ENCODE data around the gene DMRT3.

Gene DMRT3, protein sequence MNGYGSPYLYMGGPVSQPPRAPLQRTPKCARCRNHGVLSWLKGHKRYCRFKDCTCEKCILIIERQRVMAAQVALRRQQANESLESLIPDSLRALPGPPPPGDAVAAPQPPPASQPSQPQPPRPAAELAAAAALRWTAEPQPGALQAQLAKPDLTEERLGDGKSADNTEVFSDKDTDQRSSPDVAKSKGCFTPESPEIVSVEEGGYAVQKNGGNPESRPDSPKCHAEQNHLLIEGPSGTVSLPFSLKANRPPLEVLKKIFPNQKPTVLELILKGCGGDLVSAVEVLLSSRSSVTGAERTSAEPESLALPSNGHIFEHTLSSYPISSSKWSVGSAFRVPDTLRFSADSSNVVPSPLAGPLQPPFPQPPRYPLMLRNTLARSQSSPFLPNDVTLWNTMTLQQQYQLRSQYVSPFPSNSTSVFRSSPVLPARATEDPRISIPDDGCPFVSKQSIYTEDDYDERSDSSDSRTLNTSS

DNA sequence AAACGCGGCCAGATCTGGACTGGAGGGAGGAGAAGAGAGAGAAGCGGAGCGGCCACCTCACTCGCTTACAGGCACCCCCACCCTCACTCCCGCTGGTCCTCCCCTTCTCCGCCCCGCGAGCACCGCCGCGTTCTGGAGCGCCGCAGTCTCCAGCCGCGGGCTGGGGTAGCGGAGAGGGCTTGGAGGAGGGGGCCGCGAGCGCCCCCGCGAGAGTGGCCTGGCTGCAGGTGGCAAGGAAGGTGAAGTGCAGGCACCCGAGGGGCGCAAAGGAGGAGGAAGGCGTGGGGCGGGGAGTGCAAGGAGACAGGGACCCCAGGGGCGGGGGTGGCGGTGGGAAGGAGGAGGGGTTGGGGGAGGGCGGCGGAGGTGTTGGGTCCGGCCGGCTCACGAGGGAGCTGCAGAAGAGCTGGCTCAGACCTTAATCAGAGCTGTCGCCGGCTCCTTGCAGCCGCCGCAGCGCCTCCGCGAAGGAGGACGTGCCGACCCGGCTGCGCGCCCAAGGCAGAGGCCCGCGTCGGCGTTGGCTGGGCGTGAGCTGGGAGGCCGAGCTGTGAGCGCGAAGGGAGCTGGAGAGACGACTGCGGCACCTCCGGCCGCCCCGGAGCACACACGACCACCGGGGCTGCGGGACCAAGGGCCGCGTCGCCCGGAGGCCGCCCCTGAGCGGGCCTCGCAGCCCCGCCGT, at the start of gene DMRT3:
Gene DMRT3, plus strand, starts transcription at position 398 of the 685 bp plus-strand sequence. CDS start 347 bp downstream, outside the sequence.
- no peak for DNase-seq

DNA sequence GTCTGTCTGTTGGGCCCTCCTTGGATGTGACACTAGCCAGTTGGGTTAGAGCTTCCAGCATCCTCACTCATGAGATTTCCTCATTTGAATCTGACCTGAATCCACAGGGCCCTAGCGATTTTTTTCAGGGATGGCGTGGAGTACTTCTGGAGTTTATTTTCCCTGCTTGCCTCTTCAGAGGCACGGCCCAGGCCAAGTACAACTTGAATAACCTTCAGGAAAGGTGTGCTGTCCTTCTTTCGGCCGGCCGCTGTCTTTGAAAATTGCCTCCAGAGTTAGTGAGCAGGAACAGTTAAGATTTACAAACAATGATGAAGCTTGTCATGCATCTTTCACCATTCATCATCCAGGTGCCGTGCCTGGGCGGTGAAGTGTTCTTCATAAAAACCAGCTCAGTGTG, 49.5 kb upstream of the DMRT3 start:
- no peak for DNase-seq

DNA sequence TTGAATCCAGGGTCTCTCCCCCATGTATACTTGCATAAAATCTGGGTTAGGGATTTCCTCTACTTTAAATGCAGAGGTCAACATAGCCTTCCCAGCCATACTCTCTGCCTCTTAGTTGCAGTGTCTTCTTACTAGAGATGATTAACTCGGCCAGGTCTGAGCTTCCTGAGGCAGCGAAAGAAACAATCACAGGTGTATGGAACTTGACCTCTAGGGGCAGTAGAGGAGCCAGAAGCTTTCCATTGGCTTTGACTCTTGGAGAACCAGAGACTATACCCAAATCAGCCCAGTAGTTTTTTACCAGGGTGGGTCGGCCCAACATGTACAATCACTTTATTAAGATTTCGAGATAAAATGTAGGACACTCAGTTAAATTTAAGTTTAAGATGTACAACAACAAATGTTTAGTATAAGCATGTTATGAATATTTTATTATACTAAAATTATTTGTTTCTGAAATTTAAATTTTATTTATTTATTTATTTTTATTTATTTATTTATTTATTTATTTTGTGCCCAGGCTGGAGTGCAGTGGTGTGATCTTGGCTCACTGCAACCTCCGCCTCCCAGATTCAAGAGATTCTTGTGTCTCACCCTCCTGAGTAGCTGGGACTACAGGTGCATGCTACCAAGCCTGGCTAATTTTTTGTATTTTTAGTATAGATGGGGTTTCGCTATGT, 48.0 kb upstream of the DMRT3 start:
- no peak for DNase-seq

DNA sequence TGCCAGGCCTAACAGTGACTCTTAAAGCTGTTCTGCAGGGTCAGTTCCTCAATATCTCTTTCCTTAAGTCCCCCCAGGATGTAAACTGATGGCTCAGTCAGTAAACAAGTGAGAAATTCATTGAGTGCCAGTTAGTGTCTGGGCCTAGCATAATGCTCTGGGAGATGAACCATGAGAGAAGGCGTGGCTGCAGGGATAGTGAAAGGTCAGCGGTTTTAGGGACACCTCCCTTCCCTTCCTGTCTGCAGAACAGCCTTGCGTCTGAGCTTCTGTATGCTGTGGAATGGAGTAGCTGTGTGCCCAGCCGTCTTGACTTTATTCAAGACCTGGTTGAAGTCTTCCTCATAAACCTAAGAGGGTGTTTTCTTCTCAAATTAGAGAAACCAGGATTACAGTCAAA, 46.7 kb upstream of the DMRT3 start:
- DNase-seq, result no peak

DNA sequence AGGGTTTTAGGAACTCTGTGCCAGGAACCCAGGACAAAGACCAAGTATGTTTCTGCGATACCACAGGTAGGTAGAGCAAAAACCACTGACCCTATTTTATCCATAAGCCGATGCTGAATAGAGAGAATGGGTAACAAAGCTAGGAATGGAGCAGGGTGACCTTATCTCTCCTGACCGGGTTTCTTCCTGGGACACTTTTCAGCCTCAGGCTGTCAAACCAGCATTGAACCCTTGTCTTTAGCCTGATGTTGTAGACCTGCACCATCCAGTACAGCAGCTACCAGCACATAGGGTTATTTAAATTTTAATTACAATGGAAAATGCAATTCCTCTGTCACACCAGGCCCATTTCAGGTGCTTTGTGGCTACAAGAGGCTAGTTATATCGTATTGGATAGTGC, 43.1 kb upstream of the DMRT3 start:
- DNase-seq, result no peak

DNA sequence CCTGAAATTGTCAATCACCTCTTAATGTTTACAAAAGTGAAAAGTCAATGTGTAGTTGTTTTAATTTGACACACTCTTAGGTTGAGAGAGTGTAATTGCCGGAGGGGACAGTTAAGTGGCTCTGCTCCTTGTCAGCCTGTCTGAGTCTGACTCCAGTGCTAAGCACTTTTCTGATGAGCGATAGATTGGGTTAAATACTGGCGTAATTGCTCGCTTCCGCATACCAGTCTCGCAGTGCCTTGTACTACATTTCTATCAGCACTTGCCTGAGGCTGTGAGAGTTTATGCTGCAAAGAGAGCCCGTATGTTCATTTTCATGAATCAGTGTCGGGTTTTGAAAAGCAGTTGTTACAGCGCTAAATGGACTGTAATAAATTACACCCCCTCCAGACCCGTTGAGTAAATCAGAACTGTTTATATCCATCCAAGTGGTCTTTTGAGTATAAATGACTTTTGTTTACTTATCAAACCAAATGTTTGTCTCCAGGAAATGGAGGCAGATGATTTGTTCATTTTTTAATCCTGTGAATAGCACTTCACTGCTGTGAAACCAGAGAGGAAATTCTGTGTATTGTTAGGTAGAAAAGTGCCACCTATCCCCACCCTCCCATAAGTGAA, 41.0 kb upstream of the DMRT3 start:
- DNase-seq, result no peak

DNA sequence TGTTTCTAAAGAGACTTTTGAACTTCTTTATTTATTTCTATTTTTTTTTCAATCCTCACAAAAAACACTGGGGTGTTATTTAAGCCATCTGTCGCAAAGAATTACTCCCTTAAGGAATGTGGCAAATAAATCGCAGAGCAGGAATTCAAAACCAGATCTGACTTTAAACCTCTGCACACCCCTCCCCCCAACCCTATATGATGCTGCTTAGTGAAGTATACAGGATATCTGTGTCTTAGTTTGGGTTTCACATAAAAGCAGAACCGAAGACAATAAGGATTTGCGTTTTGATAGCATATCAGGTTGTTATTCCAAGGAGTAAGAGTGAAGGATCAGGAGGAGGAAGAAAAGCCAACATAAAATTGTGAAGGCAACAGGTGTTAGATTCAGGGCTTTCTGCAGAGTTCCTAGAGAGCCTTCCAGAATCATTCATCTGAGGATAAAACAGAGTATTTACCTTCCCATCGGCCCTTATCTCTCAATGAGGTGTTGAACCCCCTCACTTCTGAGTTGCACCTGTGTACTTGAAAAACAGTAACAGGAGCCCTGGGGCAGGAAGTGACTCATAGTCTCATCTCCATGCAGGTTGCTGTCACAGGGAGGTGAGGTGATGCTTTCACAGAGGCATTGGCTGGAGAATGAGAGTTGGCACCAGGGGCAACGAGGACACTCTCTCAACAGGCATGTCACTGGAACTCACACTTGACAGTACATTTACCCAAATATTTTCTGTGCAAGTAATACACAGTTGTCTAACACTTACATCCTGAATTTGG, 33.5 kb upstream of the DMRT3 start:
- no peak for DNase-seq

DNA sequence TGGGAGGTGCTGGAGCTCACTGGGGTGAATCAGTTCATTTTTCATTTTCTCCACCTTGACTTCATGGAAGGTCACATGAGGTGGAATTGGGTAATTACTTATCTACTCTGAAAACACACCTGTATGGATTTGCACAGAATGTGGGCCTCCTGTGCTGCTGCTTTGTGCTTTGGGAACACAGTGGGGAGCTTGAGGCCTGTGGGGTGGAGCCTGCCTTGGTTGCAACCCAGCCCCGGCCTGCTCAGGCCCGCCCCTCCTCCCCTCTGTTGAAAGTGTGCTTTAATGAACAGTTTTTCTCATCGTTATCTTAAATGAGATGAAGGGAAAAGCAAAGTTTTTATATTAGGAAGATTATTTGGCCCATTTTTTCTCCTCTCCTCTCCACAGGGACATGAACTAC, 28.5 kb upstream of the DMRT3 start:
- DNase-seq, result no peak

DNA sequence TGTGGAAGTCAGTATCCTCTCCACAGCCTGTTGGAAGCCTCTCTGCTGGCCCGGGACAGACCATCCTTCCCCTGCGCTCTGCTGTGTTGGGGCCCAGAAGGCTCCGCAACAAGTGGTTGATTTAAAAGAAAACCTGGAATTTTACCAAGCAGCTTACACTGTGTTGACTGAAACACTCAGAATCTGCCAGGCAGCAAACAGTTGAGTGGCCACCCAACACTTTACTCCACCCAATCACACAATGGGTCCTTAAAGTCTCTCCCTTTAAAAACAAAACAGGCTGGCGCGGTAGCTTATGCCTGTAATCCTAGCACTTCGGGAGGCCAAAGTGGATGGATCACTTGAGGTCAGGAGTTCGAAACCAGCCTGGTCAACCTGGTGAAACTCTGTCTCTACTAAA, 28.0 kb upstream of the DMRT3 start:
- DNase-seq, result no peak

DNA sequence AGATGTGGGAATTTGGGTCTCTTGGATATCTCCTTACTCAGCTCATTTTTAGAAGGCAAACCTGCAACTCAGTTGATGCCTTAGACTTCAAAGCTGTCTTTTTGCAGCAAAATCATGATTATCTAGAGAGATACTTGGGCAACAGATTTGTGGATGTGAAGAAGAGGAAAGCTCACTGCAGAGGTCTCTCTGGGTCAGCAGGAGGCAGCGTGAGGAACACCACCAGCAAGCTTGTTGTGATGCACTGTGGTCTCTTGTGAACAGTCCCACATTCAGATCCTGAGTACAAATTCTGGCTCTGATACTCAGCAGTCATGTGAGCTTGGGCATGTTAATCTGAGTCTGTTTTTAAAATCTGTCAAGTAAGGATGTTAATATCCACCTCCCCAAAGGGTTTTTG, 26.3 kb upstream of the DMRT3 start:
- no peak for DNase-seq

DNA sequence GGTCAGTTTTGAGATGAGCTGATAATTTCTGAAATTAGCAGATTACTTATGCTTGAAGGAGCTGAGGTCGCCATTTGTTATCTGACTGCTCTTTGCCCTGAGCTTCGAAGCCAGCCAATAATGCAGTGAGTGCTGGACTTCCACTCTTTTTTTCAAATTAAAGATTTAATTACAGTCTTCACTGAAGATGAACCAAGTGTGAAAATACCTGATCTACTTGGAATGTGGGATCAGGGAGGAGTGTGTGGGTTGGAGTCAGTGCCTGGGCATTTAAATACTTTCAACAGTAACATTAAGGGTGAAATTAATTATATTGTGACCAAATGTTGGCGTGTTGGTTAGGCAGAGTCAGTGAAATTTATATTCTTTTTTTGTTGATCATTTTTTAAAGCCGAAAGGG, 23.9 kb upstream of the DMRT3 start:
- DNase-seq, result no peak

DNA sequence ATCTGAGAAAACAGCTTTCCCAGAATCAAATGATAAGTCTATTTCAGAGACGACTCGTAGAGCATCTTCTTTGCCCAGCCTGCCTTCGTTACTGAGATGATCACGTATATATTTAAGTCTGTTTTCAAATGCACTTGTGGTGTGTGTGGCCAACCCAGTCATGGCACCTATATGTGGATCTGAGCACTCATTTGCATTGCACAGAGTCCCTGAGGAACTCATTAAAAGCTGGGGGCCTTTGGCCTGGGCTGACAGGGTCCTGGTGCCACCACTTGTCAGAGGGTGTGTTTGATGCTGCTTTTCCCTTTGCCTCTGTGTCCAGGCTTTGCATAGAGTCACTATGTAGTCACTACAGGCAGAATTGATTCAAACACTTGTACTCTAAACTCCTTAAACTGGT, 17.4 kb upstream of the DMRT3 start:
- no peak for DNase-seq

DNA sequence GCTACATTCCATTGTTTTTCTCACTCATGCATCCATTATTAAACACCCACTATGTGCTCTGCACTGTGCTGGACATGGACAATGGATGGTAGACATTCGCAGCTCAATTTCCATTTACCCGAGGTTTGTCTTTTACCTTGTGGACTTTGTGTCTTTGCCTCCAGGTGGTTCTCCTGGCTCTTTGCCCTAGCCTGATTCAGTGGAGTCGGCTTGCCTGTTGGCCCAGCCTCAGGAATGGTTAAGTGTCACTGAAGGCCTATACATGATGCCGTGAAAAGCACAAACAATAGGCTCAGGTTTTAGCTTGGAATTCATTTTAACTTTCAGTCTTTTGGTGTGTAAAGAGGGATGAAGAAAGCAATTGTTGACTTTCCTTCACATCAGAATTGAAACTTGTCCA, 16.5 kb upstream of the DMRT3 start:
- DNase-seq, result no peak

DNA sequence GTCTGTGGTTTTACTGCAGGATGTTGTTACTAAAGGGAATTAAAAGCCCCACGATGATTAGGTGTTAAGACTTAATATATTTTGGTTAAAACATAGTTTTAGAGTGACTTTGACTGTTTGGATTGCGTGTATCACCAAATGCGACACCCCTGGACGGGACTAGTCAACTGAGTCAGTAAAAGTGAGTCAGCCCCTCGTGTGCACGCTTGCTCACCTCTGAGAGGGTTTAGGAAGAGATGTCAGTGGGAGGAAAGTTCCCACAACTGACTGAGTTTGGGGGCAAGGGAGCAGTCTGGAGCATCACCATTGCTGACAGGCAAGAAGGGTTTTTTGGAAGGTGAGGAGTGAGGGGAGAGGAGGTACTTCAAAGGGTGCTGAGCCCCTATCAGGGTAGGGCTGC, 14.4 kb upstream of the DMRT3 start:
- DNase-seq, result no peak

DNA sequence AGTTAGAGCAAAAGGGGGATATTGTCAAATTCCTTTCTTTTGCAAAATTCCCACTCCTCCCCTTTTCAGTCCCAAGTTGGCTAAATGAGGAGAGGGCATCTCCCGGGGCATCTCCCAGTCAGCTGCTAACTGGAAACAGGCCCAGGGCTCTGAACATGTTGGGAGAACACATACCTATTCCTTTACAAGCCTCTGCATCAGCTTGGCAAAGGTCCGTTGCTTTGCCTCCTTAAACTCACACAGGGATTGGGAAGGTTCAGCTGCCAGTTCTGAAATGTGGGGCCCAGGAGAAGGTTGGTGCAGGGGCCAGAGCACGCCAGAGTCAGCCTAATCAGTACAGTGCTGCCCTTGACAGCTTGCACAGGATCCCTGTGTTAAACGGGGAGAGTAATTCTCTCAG, 11.0 kb upstream of the DMRT3 start:
- DNase-seq, result no peak

DNA sequence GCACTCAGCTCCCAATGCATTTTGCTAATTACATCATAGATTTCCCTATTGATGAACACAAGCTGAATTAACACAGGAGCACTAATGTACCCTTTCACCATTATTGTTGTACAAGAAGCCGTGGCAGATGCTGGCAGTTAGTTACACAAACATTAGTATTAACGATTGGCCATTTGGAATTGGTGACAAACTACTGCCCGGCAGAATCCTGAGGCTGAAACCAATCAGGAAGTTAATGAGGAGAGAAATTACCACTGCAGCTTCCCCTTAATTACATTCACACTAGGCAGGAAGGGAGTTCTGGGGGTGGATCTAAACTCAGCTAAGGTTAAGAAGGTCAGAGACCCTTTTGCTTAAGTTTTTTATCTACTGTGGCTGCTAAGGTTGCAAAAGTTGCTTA, 9.6 kb upstream of the DMRT3 start:
- DNase-seq, result no peak

DNA sequence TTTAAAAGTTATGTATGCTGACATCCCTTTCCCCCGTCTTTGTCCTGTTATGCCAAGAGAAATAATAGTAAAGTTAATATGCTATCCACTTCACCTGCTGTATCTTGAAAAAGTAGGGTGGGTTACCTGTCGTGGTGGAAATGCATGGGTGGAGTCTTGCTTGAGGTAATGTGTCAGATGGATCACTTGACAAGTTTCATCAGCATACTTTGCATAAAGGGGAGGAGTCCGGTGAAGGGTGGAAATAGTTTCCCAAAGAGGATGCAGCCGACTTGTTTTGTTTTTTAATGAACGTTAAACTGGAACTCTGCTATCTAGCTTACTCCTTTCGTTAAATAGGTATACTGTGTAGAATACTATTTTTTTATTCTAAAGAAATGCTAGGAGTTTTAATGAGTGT, 9.0 kb upstream of the DMRT3 start:
- DNase-seq, result no peak

DNA sequence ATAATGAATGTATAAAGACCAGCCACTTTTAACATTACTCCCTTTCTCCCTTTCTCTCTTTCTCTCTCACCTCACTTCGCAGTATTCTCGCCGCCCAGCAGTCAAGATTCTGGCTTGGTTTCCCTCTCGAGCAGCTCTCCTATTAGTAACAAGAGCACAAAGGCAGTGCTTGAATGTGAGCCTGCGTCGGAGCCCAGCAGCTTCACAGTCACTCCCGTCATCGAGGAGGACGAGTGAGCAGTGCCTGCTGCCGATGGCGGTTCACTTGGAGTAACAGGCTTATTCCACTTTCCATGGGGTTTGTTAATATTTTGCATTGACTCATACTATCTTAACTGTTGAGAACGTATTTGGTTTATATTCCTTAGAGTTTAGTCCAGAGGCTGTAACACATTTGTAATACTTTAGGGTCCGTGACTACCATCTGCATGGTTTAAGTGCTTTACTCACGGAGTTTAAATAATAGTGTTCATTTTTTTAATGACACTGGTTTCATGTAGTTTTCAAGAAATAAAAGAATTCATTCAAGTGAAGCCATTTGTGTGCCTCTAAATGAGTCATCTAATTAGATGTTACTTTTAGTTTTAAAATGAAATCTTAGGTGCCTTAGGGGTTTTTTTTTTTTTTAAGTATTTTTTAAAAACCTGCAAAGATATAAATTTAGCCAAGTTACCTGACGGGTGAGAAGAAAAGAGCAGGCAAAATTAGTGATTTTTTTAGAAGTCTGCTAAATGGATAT, 8.4 kb upstream of the DMRT3 start:
- no peak for DNase-seq

DNA sequence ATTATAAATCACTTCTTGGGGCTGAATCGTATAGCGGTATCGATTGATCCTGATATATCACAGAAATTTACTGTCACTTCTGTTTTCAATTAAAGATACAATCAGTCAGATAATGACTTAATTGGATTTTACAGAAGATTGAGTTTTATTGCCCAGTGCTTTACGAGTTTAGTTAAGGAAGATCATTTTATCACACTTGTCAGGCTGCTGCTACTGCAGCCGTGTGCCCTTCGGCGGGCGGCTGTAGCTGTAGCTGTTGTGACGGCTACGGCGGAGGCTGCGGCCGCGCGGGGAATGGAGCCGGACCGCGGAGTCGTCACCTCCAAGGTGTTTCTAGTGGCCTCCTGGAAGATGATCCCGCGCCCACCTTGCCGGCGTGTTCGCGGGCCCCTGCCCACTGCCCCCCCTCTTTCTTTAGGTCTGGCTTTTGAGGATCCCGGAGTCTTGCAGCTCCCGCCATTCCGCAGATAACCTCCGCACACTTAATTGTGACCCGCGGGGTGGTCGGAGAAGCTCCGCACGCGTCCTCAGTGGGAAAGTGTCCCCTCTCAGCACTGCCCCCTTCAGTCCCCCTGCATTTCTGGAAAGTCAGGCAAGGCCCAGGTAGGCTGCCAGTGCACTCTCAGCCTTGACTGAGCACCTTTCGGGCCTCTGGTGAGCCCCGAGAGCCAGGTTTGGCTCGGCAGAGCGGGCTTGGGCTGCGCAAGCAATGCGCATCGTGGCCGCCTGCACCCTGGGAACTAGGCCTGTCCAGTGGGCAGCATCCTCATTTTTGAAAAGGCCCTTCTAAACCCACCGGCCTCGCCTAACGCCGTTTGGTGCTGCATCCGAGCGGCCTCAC, 6.9 kb upstream of the DMRT3 start:
- no peak for DNase-seq

DNA sequence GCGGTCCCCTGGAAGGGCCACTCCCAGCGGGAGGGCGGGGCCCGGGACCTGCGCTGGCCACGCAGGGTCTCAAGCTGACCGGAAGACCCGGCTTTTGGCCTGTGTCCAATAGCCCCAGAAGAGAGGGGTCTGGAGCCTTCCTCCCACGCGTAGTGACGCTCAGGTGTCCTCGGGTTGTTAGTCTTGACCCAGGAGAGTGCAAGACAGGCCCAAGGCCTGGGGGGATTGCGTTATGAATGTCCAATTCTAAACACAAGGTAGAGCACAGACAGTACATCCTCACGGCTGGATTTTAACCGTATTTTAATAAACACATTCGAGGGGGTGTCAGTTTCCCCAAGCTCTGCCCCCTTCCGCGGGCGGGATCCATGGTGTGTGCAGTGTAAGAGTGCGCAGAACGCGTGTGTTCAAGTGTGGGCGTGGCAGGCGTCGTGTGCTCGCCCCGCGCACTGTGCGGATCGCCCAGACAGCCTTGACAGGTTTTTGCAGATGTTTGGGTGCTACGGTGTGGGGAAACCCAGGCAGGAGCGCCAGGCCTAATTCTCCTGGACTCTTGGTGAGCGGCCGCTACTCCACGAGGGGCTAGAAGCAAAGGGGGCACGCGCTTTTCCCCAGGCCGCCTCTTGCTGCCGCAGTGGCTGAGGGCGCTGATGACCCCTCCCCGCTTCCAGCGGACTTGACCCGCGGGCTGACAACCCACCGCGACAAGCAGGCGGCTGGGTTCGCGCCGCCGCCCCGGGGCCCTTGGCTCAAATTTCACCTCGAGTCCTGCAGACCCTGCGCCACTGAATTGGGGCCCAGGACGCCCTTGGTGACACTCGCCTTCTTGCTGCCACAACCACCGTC, 6.1 kb upstream of the DMRT3 start:
- no peak for DNase-seq

All from T1000 (cell line).